Lower lobe of right lung (tissue), 2 donors: ENCODE results near the gene PLXNA4. TPM values are rescaled to one million over a fixed set of nuclear protein-coding genes. Genes with fewer than 3 reads are reported as not detected.

Source experiments
- ATAC-seq, 2 donors: fragments of 200-7000 bp; cut with Tn5 transposase; one replicate each; pipeline ENCODE4 v1.9.1; 2020 to 2022; ENCODE audit warnings: mild to moderate bottlenecking in 2 of 2, moderate library complexity in 2 of 2
- DNase-seq: peaks from one replicate; pipeline ENCODE4 v3.0.0-alpha.2; 2020
- H3K27ac ChIP-seq: fragments of 200-600 bp; one replicate; pipeline ENCODE4 v1.8.0; 2022
- H3K27me3 ChIP-seq: fragments of 200-600 bp; one replicate; pipeline ENCODE4 v1.8.0; 2022; ENCODE audit warnings: low read depth
- H3K36me3 ChIP-seq: fragments of 200-600 bp; one replicate; pipeline ENCODE4 v1.8.0; 2022; ENCODE audit warnings: mild to moderate bottlenecking
- H3K4me1 ChIP-seq: fragments of 200-600 bp; one replicate; pipeline ENCODE4 v1.8.0; 2022
- H3K4me3 ChIP-seq: fragments of 200-600 bp; one replicate; pipeline ENCODE4 v1.8.0; 2022; ENCODE audit warnings: mild to moderate bottlenecking
- H3K9me3 ChIP-seq: fragments of 200-600 bp; one replicate; pipeline ENCODE4 v1.8.0; 2022
- CTCF ChIP-seq: fragments of 200-600 bp; IDR thresholded peaks from one replicate; pipeline ENCODE4 v1.8.0; 2022; ENCODE audit warnings: antibody characterized with exemption, mild to moderate bottlenecking
- intact Hi-C: fragments of 100-400 bp; cut with DNase I; formaldehyde crosslinking; loops from one replicate; pipeline ENCODE4 v1.11.0; 2022
- total RNA-seq: library from RNA; stranded (reverse); fragmentation: NEBNext Ultra II Directional; extraction: Animal tissue kit (Norgen Biotek cat#: 25700); gene quantifications from one replicate; pipeline ENCODE4 v1.2.1, GENCODE V29; 2021
- donor health status: DM: no; HTN: yes; CAD: no; lungs with severe emphysema.

Gene PLXNA4
- total RNA-seq, 1 donor from 2014 or later = 4.3 TPM

- Histone ChIP-seq H3K36me3 (no peaks in the 10 kb centered on the region), H3K4me3 (no peak overlapping the region), H3K27ac (no peak overlapping the region), H3K27me3 (peaks cover 3% of the 10 kb centered on the region), H3K9me3 (no peaks in the 10 kb centered on the region), H3K4me1 (no peaks in the 10 kb centered on the region)
- TF ChIP-seq CTCF = no peak
- DNase-seq (no peak), ATAC-seq (no peak)
- intact Hi-C loops = no loop called here
Measured at GRCh38 chr7:132424821-132425724, 151.2 kb downstream of the PLXNA4 start.

- no peaks in the 10 kb centered on the region for H3K9me3 ChIP-seq
- peaks cover 3% of the 10 kb centered on the region for H3K27me3 ChIP-seq
- H3K4me1 ChIP-seq = no peaks in the 10 kb centered on the region
- no peak overlapping the region for H3K4me3 ChIP-seq
- no peak overlapping the region for H3K27ac ChIP-seq
- DNase-seq (no peak), ATAC-seq (no peak)
- intact Hi-C loops = no loop called here
- no peak for TF ChIP-seq CTCF
- H3K36me3 ChIP-seq = no peaks in the 10 kb centered on the region
Measured at GRCh38 chr7:132424277-132424676, 152.0 kb downstream of the PLXNA4 start.

GRCh38 chr7:132423594-132424200, 152.6 kb downstream of the PLXNA4 start:
- no peak for TF ChIP-seq CTCF
- Histone ChIP-seq H3K36me3 (no peaks in the 10 kb centered on the region), H3K27me3 (peaks cover 3% of the 10 kb centered on the region), H3K4me1 (no peaks in the 10 kb centered on the region), H3K9me3 (no peaks in the 10 kb centered on the region), H3K4me3 (no peak overlapping the region), H3K27ac (no peak overlapping the region)
- intact Hi-C loops = no loop called here
- DNase-seq (no peak), ATAC-seq (no peak)

GRCh38 chr7:132422502-132423111, 153.7 kb downstream of the PLXNA4 start:
- ATAC-seq (no peak), DNase-seq (no peak)
- H3K36me3 ChIP-seq = no peaks in the 10 kb centered on the region
- TF ChIP-seq CTCF = no peak
- H3K27me3 ChIP-seq = peaks cover 3% of the 10 kb centered on the region
- H3K9me3 ChIP-seq = no peaks in the 10 kb centered on the region
- no peak overlapping the region for H3K4me3 ChIP-seq
- H3K4me1 ChIP-seq = no peaks in the 10 kb centered on the region
- intact Hi-C loops = no loop called here
- H3K27ac ChIP-seq = no peak overlapping the region

- no peak for ATAC-seq
- no peak for DNase-seq
- no peak for TF ChIP-seq CTCF
- no peak overlapping the region for H3K4me3 ChIP-seq
- no peaks in the 10 kb centered on the region for H3K9me3 ChIP-seq
- no peak overlapping the region for H3K27ac ChIP-seq
- intact Hi-C loops = no loop called here
- peaks cover 3% of the 10 kb centered on the region for H3K27me3 ChIP-seq
- H3K4me1 ChIP-seq = no peaks in the 10 kb centered on the region
- no peaks in the 10 kb centered on the region for H3K36me3 ChIP-seq
Measured at GRCh38 chr7:132420527-132420926, 155.7 kb downstream of the PLXNA4 start.
